Cortex of kidney (tissue), 1 donor: ENCODE measurements around the gene NBPF6.
"Not testable (repeated sequence)": the region's sequence is repeated elsewhere in the genome, so short reads cannot be mapped to it uniquely, and the experiment has no call there.

Experiments used
- DNase-seq: peaks from one replicate; lab custom pipeline; 2025; lab: John Stamatoyannopoulos, UW

NBPF6 gene, protein sequence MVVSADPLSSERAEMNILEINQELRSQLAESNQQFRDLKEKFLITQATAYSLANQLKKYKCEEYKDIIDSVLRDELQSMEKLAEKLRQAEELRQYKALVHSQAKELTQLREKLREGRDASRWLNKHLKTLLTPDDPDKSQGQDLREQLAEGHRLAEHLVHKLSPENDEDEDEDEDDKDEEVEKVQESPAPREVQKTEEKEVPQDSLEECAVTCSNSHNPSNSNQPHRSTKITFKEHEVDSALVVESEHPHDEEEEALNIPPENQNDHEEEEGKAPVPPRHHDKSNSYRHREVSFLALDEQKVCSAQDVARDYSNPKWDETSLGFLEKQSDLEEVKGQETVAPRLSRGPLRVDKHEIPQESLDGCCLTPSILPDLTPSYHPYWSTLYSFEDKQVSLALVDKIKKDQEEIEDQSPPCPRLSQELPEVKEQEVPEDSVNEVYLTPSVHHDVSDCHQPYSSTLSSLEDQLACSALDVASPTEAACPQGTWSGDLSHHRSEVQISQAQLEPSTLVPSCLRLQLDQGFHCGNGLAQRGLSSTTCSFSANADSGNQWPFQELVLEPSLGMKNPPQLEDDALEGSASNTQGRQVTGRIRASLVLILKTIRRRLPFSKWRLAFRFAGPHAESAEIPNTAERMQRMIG

DNA sequence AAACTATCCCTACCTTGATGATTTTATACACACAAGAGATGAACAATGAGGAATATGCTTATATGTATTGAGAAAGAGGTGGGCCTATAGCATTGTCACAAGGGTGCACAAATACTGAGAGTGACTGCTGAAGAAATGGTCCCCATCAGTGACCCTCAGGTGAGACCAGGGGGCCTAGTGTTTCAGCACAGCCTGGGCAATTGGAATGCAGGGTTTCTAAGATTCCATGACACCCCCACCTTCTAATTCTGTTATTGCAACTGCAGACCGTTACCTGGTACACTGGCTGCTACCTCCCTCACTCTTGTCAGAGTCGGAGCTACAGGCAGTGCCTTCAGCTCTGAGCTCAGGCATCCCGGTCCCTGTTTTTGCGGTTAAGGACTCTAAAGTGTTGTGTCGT, at the start of gene NBPF6:
TSS of gene NBPF6 (plus strand) at position 301 of the 400 bp plus-strand sequence. CDS start 259 bp downstream, outside the sequence.
- not testable (repeated sequence) for DNase-seq

GRCh38 chr1:108411098-108411833, 38.9 kb upstream of the NBPF6 start:
- not testable (repeated sequence) for DNase-seq

GRCh38 chr1:108420129-108420528, 30.0 kb upstream of the NBPF6 start:
- DNase-seq: not testable (repeated sequence)

DNA sequence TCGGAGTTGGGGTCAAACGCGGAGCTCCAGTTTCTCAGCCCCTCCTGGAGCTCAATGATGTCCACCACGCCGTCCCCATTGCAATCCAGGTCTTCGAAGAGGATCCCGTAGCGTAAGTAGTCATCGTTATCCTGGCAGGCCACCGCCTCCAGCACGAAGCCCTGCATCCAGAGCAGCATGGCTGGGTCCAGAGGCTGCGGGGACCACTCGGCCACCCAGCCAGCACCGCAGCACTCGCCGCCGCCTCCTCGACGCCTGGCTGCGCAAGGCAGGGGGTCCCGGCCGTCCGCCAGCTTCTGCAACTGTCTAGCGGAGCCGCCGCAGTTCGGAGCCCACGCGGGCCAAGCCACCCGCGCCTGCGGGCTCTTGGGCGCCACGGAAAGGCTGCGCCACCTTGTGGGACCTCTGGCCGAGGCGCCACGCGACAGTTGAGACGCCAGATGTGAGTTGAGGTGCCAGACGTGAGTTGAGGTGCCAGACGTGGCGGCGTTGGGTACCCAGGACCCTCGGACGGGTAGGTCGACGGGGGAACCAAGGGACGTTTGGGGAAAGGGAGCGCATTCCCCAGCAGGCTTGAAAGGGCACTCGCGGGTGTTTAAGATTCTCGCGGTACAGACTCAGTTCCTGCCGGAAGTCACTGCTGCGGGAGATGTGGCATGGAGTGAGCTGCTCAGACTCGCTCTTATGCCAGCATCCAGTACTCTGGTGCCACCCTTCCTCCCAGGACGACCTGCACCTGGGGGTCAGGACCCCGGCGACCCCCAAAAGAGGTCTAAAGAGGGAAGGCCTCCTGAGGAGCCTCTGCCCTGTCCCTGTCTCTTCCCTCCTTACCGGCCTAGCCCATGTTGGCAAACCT, 28.9 kb upstream of the NBPF6 start:
- not testable (repeated sequence) for DNase-seq

DNA sequence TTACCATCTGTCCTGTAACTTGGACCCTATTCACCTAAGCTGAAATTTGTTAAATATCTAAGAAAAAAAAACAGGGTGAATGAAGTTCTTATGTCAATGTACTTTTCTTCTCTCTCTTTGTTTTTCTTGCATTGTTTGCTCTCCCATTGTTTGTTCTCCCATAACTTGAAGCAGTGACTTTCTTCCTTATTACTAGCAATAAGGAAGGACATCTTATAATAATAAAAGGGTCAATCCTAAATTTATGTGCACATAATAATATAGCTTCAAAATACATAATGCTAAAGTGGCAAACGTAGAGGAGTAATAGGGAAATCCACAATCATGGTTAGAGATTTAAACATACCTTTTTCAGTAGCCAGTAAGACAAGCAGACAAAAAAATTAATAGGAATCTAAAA, 23.3 kb upstream of the NBPF6 start:
- not testable (repeated sequence) for DNase-seq

GRCh38 chr1:108432002-108432401, 18.1 kb upstream of the NBPF6 start:
- DNase-seq: not testable (repeated sequence)

GRCh38 chr1:108433404-108433803, 16.7 kb upstream of the NBPF6 start:
- DNase-seq: not testable (repeated sequence)

DNA sequence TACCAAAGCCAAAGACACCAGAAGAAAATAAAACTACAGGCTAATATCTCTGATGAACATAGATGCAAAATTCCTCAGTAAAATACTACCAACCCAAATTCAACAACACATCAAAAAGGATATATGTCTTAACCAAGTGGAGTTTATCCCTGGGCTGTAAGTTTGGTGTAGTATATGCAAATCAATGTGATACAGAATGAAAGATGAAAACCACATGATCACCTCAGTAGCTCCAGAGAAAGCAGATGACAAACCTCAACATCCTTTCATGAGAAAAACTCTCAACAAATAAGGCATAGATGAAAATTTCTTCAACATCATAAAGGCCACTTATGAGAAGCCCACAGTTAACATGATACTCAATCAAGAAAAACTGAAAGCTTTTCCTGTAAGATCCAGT, 11.6 kb upstream of the NBPF6 start:
- not testable (repeated sequence) for DNase-seq

GRCh38 chr1:108454521-108454920, 4.4 kb downstream of the NBPF6 start:
- DNase-seq: not testable (repeated sequence)

DNA sequence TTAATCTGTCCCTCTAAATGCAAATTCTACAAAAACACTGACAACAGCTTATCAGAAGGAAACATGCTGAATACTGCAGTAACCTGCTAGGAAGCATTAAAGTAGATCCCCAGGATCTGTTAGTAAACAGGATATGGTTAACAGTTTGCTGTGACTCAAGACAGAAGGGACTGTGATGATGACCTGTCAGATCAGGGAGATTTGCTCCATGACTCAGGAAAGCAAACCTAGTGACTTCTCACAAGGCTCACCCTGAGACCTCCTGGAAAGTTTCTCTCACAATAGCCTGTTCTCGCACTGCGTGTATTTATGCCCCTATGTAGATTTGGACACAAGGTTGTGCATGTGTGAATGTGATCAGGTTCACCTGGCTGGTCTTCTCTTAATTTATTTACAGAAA, 8.5 kb downstream of the NBPF6 start:
- DNase-seq: not testable (repeated sequence)

- not testable (repeated sequence) for DNase-seq
Observed at GRCh38 chr1:108461758-108462157, 11.6 kb downstream of the NBPF6 start.

GRCh38 chr1:108463962-108464361, 13.8 kb downstream of the NBPF6 start:
- DNase-seq: not testable (repeated sequence)

DNA sequence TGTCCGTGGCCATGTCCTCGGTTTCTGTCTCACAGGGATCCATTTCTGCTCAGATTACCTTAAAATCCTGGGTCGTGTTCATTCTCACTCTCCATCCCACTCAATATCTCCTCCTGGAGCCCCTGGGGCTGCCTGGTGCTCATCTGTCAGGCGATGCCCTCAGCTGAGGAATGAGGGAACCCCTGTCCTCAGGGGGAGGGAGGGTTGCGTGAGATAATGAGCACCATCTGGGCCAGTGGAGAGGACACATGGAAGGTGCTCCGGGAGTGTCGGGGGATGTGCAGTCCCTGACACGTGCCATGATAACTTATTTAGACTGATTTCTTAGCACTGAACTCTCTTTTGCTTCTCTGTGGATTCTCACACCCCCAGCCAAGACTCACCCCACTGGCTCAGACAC, 16.0 kb downstream of the NBPF6 start:
- not testable (repeated sequence) for DNase-seq

DNA sequence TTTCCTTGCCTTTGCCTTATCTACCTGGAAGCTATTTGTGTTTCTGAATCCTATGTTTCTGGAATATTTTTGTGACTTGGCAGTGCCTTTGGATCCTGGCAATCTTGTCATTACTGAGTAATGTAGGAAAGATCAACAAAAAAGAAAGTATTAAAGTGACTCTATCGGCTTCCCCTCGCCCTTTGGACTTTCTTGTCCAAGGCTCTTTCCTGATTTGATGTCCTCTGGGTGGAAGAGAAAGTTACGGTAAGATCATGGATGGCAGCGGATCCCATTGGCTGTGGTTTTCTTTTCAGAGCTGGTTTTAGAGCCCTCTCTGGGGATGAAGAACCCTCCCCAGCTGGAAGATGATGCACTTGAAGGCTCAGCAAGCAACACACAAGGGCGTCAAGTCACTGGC, 17.0 kb downstream of the NBPF6 start:
- DNase-seq: not testable (repeated sequence)

GRCh38 chr1:108470750-108471149, 20.6 kb downstream of the NBPF6 start:
- DNase-seq: not testable (repeated sequence)

DNA sequence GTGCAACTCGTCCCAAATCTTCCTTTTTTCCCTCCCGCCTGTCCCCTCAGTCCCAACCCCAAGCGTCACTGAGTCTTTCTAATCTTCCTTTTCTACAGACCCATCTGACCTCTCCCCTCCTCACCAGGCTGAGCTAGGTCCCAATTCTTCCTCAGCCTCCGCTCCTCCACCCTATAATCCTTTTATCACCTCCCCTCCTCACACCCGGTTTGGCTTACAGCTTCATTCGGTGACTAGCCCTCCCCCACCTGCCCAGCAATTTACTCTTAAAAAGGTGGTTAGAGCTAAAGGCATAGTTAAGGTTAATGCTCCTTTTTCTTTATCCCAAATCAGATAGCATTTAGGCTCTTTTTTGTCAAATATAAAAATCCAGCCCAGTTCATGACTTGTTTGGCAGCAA, 24.4 kb downstream of the NBPF6 start:
- not testable (repeated sequence) for DNase-seq

DNA sequence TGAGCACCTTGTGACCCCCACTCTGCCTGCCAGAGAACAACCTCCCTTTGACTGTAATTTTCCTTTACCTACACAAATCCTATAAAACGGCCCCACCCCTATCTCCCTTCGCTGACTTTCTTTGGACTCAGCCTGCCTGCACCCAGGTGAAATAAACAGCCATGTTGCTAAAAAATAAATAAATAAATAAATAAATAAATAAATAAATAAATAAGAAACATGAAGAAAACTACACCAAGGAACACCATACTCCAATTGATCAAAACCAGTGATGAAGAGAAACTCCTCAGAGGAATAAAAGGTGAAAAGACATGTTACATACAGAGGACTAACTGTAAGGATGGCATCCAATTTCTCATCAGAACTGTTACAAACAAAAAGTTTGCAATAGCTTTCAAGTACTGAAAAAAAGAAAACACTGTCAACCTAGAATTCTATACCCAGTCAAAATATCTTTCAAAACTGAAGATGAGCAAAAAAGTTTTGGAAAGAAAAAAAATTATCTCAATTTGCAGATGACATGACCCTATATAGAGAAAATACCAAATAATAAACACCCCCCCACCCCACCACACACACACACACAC, 28.4 kb downstream of the NBPF6 start:
- no peak for DNase-seq

DNA sequence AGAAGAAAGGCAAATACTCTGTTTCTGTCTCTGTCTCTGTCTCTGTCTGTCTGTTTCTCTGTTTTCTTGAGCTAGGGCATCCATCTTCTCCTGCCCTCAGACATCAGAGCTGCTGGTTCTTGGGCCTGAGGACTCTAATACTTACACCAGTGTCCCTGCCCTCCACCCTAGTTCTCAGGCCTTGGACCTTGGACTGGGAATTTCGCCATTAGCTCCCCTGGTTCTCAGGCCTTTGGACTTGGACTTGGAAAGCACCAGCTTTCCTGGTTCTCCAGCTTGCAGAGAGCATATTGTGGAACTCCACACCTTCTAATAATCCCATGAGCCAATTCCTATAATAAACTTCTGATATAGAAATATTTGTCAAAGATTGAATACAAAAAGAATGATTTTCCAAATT, 32.6 kb downstream of the NBPF6 start:
- no peak for DNase-seq

DNA sequence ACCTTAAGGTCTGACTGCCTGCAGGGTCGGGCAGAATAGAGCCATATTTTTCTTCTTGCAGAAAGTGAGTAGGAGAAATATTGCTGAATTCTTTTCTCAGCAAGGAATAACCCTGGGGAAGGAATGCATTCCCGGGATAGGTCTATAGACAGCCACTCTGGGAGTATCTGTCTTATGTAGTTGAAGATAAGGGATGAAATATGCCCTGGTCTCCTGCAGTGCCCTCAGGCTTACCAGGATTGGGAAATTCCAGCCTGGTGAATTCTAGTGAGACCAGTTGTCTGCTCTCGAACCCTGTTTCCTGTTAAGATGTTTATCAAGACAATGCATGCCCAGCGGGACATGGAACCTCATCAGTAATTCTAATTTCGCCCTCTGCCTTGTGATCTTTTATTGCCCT, 35.8 kb downstream of the NBPF6 start:
- not testable (repeated sequence) for DNase-seq

DNA sequence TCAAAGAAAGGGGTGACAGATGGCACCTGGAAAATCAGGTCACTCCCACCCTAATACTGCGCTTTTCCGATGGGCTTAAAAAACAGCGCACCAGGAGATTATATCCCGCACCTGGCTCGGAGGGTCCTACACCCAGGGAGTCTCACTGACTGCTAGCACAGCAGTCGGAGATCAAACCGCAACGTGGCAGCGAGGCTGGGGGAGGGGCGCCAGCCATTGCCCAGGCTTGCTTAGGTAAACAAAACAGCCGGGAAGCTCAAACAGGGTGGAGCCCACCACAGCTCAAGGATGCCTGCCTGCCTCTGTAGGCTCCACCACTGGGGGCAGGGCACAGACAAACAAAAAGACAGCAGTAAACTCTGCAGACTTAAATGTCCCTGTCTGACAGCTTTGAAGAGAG, 36.6 kb downstream of the NBPF6 start:
- DNase-seq: not testable (repeated sequence)

- not testable (repeated sequence) for DNase-seq
Observed at GRCh38 chr1:108495008-108495407, 44.9 kb downstream of the NBPF6 start.
